ENCODE data around the gene EIF4E1B.

EIF4E1B gene

DNA sequence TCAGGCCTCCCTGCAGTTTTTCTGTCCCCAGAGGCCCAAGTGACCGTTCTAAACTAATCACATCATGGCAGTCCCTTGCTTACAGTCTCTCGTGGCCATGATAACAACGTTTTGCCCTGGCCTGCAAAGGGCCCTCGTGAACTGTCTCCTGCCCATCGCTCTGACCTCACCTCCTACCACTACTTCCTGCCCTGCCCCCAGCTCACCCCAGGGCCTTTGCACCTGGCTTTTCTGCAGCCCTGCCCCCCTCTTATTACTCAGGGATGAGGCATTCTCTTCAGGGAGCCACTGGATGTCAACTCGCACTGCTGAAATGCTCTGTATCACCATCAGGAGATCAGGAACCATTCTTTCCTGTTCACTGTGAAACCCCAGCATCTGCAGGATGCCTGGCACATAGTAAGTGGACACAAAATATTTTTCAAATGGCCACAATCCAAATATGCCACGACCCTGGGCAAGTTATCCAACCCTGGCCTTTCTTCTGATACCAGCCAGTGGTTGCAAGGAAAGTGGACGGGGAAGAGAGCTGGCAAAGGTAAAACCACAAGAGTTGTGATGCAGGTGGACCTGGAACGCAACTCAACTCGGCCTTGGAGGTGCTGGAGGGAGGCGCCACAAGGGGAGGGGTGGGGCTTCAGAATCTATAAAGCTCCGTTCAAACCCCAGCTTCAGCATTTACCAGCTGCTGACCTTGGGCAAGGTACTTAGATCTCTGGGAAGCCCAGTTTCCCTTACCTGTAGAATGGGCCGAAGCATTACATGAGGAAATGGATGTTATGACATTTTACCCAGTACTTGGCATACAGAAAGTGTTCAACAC lies 1.9 kb upstream of the EIF4E1B start:
- TF ChIP-seq, protein P1, sequence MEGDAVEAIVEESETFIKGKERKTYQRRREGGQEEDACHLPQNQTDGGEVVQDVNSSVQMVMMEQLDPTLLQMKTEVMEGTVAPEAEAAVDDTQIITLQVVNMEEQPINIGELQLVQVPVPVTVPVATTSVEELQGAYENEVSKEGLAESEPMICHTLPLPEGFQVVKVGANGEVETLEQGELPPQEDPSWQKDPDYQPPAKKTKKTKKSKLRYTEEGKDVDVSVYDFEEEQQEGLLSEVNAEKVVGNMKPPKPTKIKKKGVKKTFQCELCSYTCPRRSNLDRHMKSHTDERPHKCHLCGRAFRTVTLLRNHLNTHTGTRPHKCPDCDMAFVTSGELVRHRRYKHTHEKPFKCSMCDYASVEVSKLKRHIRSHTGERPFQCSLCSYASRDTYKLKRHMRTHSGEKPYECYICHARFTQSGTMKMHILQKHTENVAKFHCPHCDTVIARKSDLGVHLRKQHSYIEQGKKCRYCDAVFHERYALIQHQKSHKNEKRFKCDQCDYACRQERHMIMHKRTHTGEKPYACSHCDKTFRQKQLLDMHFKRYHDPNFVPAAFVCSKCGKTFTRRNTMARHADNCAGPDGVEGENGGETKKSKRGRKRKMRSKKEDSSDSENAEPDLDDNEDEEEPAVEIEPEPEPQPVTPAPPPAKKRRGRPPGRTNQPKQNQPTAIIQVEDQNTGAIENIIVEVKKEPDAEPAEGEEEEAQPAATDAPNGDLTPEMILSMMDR (IDR thresholded peaks at IDR 0.05), result no peak
- peaks cover 5% of the 10 kb centered on the region for H3K27me3 ChIP-seq (ENCODE audit: control insufficient read depth, insufficient read depth, low read length)
- H3K9ac ChIP-seq, result no peak overlapping the region
- no peak overlapping the region for H3K27ac ChIP-seq
- no peak overlapping the region for H2AFZ ChIP-seq
- no peaks in the 10 kb centered on the region for H3K9me3 ChIP-seq (ENCODE audit: control insufficient read depth, low read length)
- H3K36me3 ChIP-seq (ENCODE audit: control insufficient read depth, insufficient read depth, low read length), result no peaks in the 10 kb centered on the region
- H3K4me1 ChIP-seq, result peaks cover 9% of the 10 kb centered on the region
- no peak overlapping the region for H3K4me3 ChIP-seq (ENCODE audit: low read depth, low read length)
- no peaks in the 10 kb centered on the region for H3K79me2 ChIP-seq
- H3K4me2 ChIP-seq (ENCODE audit: low read length), result no peak overlapping the region

DNA sequence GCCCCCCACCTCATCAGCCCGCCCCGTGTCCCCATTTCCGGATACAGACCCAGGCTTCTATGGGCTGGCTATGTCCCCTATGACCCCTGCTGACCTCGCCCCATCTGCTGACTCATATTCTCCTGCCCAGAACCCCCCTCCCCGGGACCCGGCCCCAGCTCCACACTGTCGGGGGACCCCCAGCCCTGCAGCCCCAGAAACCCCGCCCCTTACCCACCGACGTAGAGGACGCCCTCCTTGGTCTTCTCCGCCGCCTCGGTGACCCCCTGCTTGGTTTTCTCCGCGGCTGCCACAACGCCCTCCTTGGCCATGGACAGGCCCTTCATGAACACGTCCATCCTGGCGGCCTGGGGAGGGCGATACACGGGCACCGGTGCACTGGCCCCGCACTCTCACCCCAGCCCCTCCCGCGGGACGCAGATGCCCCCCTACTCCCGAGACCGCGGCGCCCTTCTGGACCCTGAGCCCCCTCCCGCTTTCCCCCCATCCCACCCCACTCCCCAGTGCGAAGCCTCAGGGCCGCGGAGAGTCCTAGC lies 1.1 kb upstream of the EIF4E1B start:
- H3K79me2 ChIP-seq, result no peaks in the 10 kb centered on the region
- H3K27me3 ChIP-seq (ENCODE audit: control insufficient read depth, insufficient read depth, low read length), result peaks cover 5% of the 10 kb centered on the region
- TF ChIP-seq, protein P1 (IDR thresholded peaks at IDR 0.05), result no peak
- H3K27ac ChIP-seq, result no peak overlapping the region
- peaks cover 9% of the 10 kb centered on the region for H3K4me1 ChIP-seq
- no peaks in the 10 kb centered on the region for H3K36me3 ChIP-seq (ENCODE audit: control insufficient read depth, insufficient read depth, low read length)
- H3K4me3 ChIP-seq (ENCODE audit: low read depth, low read length), result no peak overlapping the region
- H2AFZ ChIP-seq, result no peak overlapping the region
- no peaks in the 10 kb centered on the region for H3K9me3 ChIP-seq (ENCODE audit: control insufficient read depth, low read length)
- H3K9ac ChIP-seq, result no peak overlapping the region
- H3K4me2 ChIP-seq (ENCODE audit: low read length), result no peak overlapping the region

GRCh38 chr5:176630681-176631222 lies 277 bp downstream of the EIF4E1B start:
- H3K27ac ChIP-seq, result no peak overlapping the region
- H3K4me3 ChIP-seq (ENCODE audit: low read depth, low read length), result peak overlapping the region; percentile 30

GRCh38 chr5:176631383-176632200 lies 1.1 kb downstream of the EIF4E1B start:
- H3K27ac ChIP-seq, result no peak overlapping the region
- no peak overlapping the region for H3K4me2 ChIP-seq (ENCODE audit: low read length)
- peaks cover 9% of the 10 kb centered on the region for H3K4me1 ChIP-seq
- no peak overlapping the region for H3K9ac ChIP-seq
- H3K79me2 ChIP-seq, result no peaks in the 10 kb centered on the region
- H3K4me3 ChIP-seq (ENCODE audit: low read depth, low read length), result no peak overlapping the region
- H3K27me3 ChIP-seq (ENCODE audit: control insufficient read depth, insufficient read depth, low read length), result peaks cover 5% of the 10 kb centered on the region
- no peaks in the 10 kb centered on the region for H3K9me3 ChIP-seq (ENCODE audit: control insufficient read depth, low read length)
- TF ChIP-seq, protein P1 (IDR thresholded peaks at IDR 0.05), result no peak
- no peaks in the 10 kb centered on the region for H3K36me3 ChIP-seq (ENCODE audit: control insufficient read depth, insufficient read depth, low read length)
- H2AFZ ChIP-seq, result no peak overlapping the region

More at GRCh38 chr5:176630681-176631222, 277 bp downstream of the EIF4E1B start:
- TF ChIP-seq, protein P1 (IDR thresholded peaks at IDR 0.05), result no peak
- Histone ChIP-seq H3K4me1 (peaks cover 9% of the 10 kb centered on the region), H3K4me2 (ENCODE audit: low read length) (peak overlapping the region; percentile 73), H3K36me3 (ENCODE audit: control insufficient read depth, insufficient read depth, low read length) (no peaks in the 10 kb centered on the region), H3K79me2 (no peaks in the 10 kb centered on the region), H3K9me3 (ENCODE audit: control insufficient read depth, low read length) (no peaks in the 10 kb centered on the region), H2AFZ (peak overlapping the region; percentile 68), H3K9ac (no peak overlapping the region), H3K27me3 (ENCODE audit: control insufficient read depth, insufficient read depth, low read length) (peaks cover 5% of the 10 kb centered on the region)

All from parathyroid adenoma (tissue), 2 donors.